Thyroid gland (tissue), 4 donors: Measurements from ENCODE around the gene CERK. TPM values are rescaled to one million over a fixed set of nuclear protein-coding genes. Genes with fewer than 3 reads are reported as not detected.
A peak's percentile ranks its signal among the peaks of the same experiment; 100 is the strongest.

ENCODE experiments used
- DNase-seq, 2 donors: peaks; one replicate each; pipeline ENCODE4 v3.0.0-alpha.2; 2019
- H3K27ac ChIP-seq, 3 donors: fragments of 200-600 bp; sonication (generic); 1 replicate in 2 of 3; 2 replicates in 1 of 3; pipeline ENCODE4 v1.5.1; 2016 to 2019; ENCODE audit warnings: mild to moderate bottlenecking in 1 of 3, moderate library complexity in 1 of 3
- H3K27me3 ChIP-seq: fragments of 200-600 bp; sonication (generic); one replicate; pipeline ENCODE4 v1.5.1; 2019
- H3K36me3 ChIP-seq, 2 donors: fragments of 200-600 bp; sonication (generic); one replicate each; pipeline ENCODE4 v1.5.1; 2016 to 2019
- H3K4me1 ChIP-seq, 2 donors: fragments of 200-600 bp; sonication (generic); one replicate each; pipeline ENCODE4 v1.5.1; 2017 to 2019
- H3K4me3 ChIP-seq, 3 donors: fragments of 200-600 bp; sonication (generic); replicated peaks in 1 of 3; 1 replicate in 2 of 3; 2 replicates in 1 of 3; pipeline ENCODE4 v1.5.1; 2016; ENCODE audit warnings: mild to moderate bottlenecking in 1 of 3
- H3K9me3 ChIP-seq: fragments of 200-600 bp; sonication (generic); one replicate; pipeline ENCODE4 v1.5.1; 2017
- POLR2A ChIP-seq, 2 donors: fragments of 450-650 bp; IDR thresholded peaks; one replicate each; pipeline ENCODE4 v1.6.1; 2017; ENCODE audit warnings: antibody characterized with exemption in 2 of 2, mild to moderate bottlenecking in 2 of 2, moderate library complexity in 1 of 2
- WGBS, 2 donors: methylation state at CpG; one replicate each; pipeline ENCODE4 v1.1.5; 2017; 5-methylcytosine and 5-hydroxymethylcytosine counted together
- intact Hi-C: fragments of 100-400 bp; cut with DNase I; formaldehyde crosslinking; loops from one replicate; pipeline ENCODE4 v1.15.1; 2023
- total RNA-seq, 4 donors: library from RNA; depleted of rRNA; stranded (reverse); fragments of >200 nt; gene quantifications; one replicate each; pipeline ENCODE4 v1.2.3, GENCODE V29; 2016
- TF ChIP-seq, protein P1 (sequence below), 6 experiments: fragments of 200-600 bp in 3 of 6; fragments of 450-650 bp in 3 of 6; sonication (generic) in 3 of 6; IDR thresholded peaks; one replicate each; pipeline ENCODE4 v1.5.1; 2016 to 2019; ENCODE audit warnings: antibody characterized with exemption in 6 of 6, mild to moderate bottlenecking in 2 of 6, inconsistent platforms in 1 of 6, moderate library complexity in 1 of 6

The CERK gene
- total RNA-seq, 4 donors from 2014 or later, result 74.6 to 84.7 (median 81.5) TPM

DNA sequence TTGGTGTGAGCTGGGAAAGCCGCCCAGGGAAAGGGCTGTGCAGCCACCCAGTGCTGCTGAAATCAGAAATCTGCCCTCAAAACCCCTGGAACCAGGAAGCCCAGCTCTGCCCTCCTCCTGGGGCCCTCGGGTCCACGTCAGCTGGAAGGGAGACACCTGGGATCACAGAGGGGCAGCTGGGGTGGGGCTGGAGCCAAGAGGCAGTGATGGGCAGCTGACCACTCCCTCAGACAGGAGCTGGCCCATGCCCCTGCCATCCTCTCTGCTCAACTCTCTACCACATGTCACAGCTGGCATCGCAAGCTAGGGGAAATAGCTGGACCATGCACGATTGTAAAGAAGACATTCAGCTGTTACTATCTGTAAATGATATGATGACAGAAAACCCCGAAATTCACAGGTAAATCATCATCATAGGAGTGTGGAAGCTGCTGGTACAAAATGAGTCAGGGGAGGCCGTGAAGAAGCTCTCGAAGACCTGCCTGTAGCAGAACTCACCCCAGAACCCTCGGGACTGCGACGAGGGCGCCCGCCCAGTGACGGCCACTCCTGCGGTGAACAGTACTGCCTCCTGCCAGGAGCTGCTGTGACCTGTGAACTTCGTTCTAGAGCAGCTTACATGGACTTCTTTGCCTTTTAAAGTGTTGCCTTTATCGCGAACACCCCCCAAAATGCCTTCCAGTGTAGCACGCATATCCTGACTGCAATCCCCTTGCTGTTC is 55.9 kb downstream of the CERK start:
- Histone ChIP-seq H3K27ac (no peak overlapping the region), H3K4me1 (peaks cover 10 to 15% of the 10 kb centered on the region in 2 donors), H3K9me3 (no peaks in the 10 kb centered on the region), H3K36me3 (peaks cover 12 to 13% of the 10 kb centered on the region in 2 donors), H3K4me3 (no peak overlapping the region), H3K27me3 (no peaks in the 10 kb centered on the region)
- DNase-seq, result no peak
- no peak for TF ChIP-seq POLR2A (IDR thresholded peaks at IDR 0.05)
- TF ChIP-seq, protein P1, sequence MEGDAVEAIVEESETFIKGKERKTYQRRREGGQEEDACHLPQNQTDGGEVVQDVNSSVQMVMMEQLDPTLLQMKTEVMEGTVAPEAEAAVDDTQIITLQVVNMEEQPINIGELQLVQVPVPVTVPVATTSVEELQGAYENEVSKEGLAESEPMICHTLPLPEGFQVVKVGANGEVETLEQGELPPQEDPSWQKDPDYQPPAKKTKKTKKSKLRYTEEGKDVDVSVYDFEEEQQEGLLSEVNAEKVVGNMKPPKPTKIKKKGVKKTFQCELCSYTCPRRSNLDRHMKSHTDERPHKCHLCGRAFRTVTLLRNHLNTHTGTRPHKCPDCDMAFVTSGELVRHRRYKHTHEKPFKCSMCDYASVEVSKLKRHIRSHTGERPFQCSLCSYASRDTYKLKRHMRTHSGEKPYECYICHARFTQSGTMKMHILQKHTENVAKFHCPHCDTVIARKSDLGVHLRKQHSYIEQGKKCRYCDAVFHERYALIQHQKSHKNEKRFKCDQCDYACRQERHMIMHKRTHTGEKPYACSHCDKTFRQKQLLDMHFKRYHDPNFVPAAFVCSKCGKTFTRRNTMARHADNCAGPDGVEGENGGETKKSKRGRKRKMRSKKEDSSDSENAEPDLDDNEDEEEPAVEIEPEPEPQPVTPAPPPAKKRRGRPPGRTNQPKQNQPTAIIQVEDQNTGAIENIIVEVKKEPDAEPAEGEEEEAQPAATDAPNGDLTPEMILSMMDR (IDR thresholded peaks at IDR 0.05), result no peak
- intact Hi-C loops, result no loop called here
- WGBS, 2 donors, result 91 to 94% methylated on average over 17 to 19 of the region's 19 CpGs

DNA sequence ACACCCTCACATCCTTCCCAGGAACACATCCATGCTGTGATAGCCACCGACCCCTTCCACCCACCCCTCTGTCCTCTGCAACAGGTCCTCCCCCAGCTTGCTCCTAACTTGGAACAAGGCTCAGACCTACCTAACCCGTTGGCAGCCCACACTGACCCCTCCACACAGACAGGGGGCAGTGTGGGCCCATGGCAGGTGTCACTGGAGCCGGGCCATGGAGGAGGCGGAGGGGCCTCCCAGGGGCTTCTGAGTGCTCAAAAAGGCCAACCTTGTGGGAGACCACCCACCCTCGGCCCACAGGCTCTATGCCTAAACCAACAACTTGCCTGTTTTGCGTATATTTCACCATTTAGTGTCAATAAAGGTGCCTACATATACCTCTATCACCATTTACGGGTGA is 57.0 kb downstream of the CERK start:
- peaks cover 10 to 15% of the 10 kb centered on the region in 2 donors for H3K4me1 ChIP-seq
- TF ChIP-seq, protein P1 (IDR thresholded peaks at IDR 0.05), result peak in 3 of 6 experiments; percentile 10 to 33 (median 16)
- TF ChIP-seq POLR2A (IDR thresholded peaks at IDR 0.05), result no peak
- peaks cover 2 to 4% of the 10 kb centered on the region in 2 donors for H3K36me3 ChIP-seq
- 81 to 83% methylated on average over 6 to 7 of the region's 7 CpGs for WGBS, 2 donors
- no peak overlapping the region for H3K27ac ChIP-seq
- no peaks in the 10 kb centered on the region for H3K27me3 ChIP-seq
- intact Hi-C loops, result no loop called here
- H3K9me3 ChIP-seq, result no peaks in the 10 kb centered on the region
- no peak overlapping the region for H3K4me3 ChIP-seq
- DNase-seq, result no peak

DNA sequence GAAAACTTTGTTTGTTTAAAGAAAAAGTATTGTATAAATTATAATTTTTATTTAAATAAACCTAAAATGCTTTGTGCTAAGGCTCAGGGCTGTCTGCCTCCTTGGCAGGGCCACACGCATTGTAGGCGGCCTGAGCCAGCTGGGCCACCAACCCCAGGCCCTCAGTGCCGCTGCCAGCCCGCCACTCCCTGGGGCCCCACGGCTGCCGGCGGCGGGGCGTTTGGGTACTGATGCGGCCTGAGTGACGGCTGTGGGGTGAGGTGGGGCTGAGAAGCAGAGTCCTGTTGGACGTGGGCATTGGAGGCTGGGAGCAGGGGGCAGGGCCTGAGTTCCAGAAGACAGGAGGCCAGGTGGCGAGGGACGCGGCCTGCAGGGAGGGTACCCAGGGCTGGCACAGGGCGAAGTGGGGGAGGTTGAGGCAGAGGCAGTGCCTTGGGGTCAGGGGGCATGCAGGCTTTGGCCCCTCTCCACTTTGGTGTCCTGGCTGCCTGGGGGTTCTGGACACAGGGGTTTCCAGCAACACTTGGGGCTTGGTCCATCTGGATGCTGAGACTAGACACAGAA is 58.3 kb downstream of the CERK start:
- Histone ChIP-seq H3K27ac (no peak overlapping the region), H3K9me3 (no peaks in the 10 kb centered on the region), H3K4me3 (no peak overlapping the region), H3K27me3 (no peaks in the 10 kb centered on the region), H3K36me3 (peaks cover 0 to 8% of the 10 kb centered on the region in 2 donors), H3K4me1 (peaks cover 0 to 6% of the 10 kb centered on the region in 2 donors)
- TF ChIP-seq, protein P1 (IDR thresholded peaks at IDR 0.05), result no peak
- TF ChIP-seq POLR2A (IDR thresholded peaks at IDR 0.05), result no peak
- WGBS, 2 donors, result 86 to 89% methylated on average over 15 to 16 of the region's 16 CpGs
- intact Hi-C loops, result no loop called here
- no peak for DNase-seq

DNA sequence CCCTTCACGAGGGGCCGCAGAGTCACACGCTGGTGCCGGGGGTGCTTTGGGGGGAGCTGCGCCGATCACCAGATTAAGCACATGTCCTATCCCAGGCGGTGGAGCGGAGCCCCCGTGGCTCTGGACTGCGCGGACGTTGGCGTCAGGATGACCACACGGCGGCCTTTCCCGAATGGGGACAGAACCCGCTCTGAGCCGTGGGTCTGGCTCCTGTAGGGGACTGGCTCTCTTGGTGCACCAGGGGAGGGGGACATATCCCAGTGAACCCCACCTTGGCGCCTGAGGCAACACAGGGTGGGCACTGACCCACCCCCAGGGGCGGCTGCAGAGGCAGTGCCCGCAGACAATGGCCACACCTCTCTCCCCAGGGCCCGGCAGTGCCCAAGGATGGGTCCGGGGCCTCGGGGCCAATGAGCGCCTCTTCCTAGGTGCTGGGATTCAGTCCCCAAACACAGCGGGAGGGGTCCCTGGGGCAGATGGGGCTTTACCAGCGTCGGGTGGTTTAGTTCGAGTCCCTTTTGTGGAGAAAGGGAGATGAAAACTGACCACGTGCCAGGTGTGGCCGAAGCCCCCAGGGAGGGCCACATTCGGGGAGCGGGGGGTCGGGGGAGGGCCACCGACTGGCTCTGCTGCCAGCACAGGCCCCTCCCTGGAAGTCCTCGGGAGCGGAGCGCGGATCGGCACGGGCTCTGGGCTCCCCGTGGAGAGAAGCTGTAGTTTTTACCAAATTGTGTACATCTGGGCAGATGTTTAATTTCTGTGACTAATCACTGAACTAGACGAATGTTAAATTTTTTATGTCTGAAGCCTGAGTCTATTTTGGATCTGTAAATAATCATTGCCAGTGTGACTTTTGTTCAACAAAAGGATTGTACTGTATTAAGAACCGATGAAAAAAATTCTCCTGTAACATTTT is 59.0 kb downstream of the CERK start:
- intact Hi-C loops, result no loop called here
- peaks cover under 1 to 8% of the 10 kb centered on the region in 2 donors for H3K36me3 ChIP-seq
- H3K4me1 ChIP-seq, result no peaks in the 10 kb centered on the region
- WGBS, 2 donors, result 81 to 90% methylated on average over 27 to 40 of the region's 44 CpGs
- no peak overlapping the region for H3K4me3 ChIP-seq
- no peak for TF ChIP-seq POLR2A (IDR thresholded peaks at IDR 0.05)
- H3K27ac ChIP-seq, result no peak overlapping the region
- H3K27me3 ChIP-seq, result no peaks in the 10 kb centered on the region
- no peak for DNase-seq
- no peaks in the 10 kb centered on the region for H3K9me3 ChIP-seq

DNA sequence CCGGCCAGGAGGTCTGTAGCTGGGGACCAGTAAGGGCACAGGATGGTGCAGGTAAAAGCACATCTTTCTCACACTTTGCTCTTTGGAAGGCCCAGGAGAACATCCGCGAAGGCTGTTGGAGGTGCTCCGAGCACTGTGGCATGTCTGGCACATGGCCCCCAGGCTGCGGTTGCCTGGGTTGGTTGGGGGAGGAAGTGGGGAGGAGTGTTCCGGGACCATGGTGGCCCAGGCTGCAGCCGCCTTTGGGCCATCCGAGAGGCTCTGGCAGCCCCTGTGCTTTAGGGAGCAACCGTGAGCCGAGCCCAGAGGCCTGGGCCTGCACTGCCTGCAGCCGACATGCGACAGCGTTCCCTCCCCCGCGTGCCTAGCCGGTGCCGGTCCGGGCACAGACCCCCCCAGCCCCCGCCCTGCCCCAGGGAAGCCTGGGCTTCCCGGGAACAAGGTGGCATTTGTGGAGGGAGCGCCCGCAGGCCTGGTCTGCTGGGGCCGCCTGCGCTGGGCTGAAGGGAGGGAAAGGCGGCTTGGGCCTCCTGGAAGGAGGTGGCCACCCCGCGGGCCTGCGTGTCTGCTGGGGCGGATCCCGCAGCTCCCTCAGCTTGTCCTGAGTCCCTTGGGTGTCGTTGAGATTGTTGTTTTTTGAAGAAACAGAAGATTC is 59.9 kb downstream of the CERK start:
- Histone ChIP-seq H3K27ac (no peak overlapping the region), H3K9me3 (no peaks in the 10 kb centered on the region), H3K4me3 (no peak overlapping the region), H3K4me1 (no peaks in the 10 kb centered on the region), H3K36me3 (peaks cover 6 to 16% of the 10 kb centered on the region in 2 donors), H3K27me3 (no peaks in the 10 kb centered on the region)
- 92 to 96% methylated on average over 11 to 14 of the region's 31 CpGs for WGBS, 2 donors
- no peak for DNase-seq
- intact Hi-C loops, result no loop called here
- TF ChIP-seq, protein P1 (IDR thresholded peaks at IDR 0.05), result no peak
- TF ChIP-seq POLR2A (IDR thresholded peaks at IDR 0.05), result no peak
